HEK293 (cell line): ENCODE measurements around the gene RNF4.

ENCODE experiments used
- CTCF ChIA-PET: fragments of 350-600 bp; formaldehyde crosslinking; extraction: SDS; loops from one replicate; lab custom pipeline; 2021; ENCODE audit warnings: antibody characterized with exemption; lab: Yijun Ruan, JAX
- POLR2A ChIA-PET: fragments of 300-600 bp; formaldehyde crosslinking; extraction: SDS; loops from one replicate; lab custom pipeline; 2020; ENCODE audit warnings: antibody characterized with exemption, inconsistent platforms; lab: Yijun Ruan, JAX
- H3K27ac ChIP-seq: fragments of 200-500 bp; sonication (Bioruptor generic); 2 replicates; pipeline ENCODE4 v1.5.1; 2014; ENCODE audit warnings: low read depth, low read length, control low read depth, inconsistent platforms; ENCODE audit errors: extremely low read depth
- H3K36me3 ChIP-seq, 2 experiments: fragments of 200-500 bp in 1 of 2; sonication (Bioruptor generic) in 1 of 2; 1 replicate in 1 of 2; 2 replicates in 1 of 2; pipeline ENCODE4 v1.5.1; 2014 to 2017; ENCODE audit warnings: inconsistent platforms in 2 of 2, low read length in 2 of 2; ENCODE audit not compliant: control insufficient read depth in 2 of 2, insufficient read depth in 1 of 2
- H3K4me1 ChIP-seq: fragments of 200-500 bp; sonication (Bioruptor generic); 2 replicates; pipeline ENCODE4 v1.5.1; 2014; ENCODE audit warnings: mild to moderate bottlenecking, low read length, inconsistent platforms; ENCODE audit not compliant: control insufficient read depth, insufficient read depth
- H3K4me3 ChIP-seq: 2 replicates; pipeline ENCODE4 v1.5.1; 2011; ENCODE audit warnings: low read depth, mild to moderate bottlenecking, control low read depth, low read length, moderate library complexity
- H3K9me3 ChIP-seq: fragments of 200-500 bp; sonication (Bioruptor generic); 2 replicates; pipeline ENCODE4 v1.5.1; 2014; ENCODE audit warnings: low read depth, low read length, inconsistent platforms; ENCODE audit not compliant: control insufficient read depth, insufficient read depth
- BCL11A ChIP-seq: fragments of 450-650 bp; formaldehyde crosslinking; IDR thresholded peaks from 2 replicates; pipeline ENCODE4 v1.5.1; 2016; ENCODE audit warnings: low read depth, missing biosample characterization, missing genetic modification characterization
- IKZF3 ChIP-seq: fragments of 450-650 bp; IDR thresholded peaks from 2 replicates; pipeline ENCODE4 v1.5.0; 2018; ENCODE audit warnings: missing biosample characterization, mild to moderate bottlenecking, missing genetic modification characterization, moderate library complexity
- KLF9 ChIP-seq: fragments of 450-650 bp; formaldehyde crosslinking; IDR thresholded peaks from 2 replicates; pipeline ENCODE4 v1.5.1; 2016; ENCODE audit warnings: missing biosample characterization, missing genetic modification characterization, low read depth
- PBX3 ChIP-seq: sonication (generic); formaldehyde crosslinking; IDR thresholded peaks from 2 replicates; pipeline ENCODE4 v1.8.1; 2022; ENCODE audit warnings: mild to moderate bottlenecking, moderate library complexity, missing genetic modification reagents
- SETDB1 ChIP-seq: IDR thresholded peaks from one replicate; pipeline ENCODE4 v1.6.1; 2017; ENCODE audit warnings: mild to moderate bottlenecking, low read length, moderate library complexity, mixed read lengths; ENCODE audit not compliant: insufficient read length
- TRIM28 ChIP-seq: IDR thresholded peaks from 2 replicates; pipeline ENCODE4 v1.6.1; 2011; ENCODE audit warnings: low read length, control low read depth, borderline replicate concordance
- ZFP37 ChIP-seq: fragments of 450-650 bp; formaldehyde crosslinking; IDR thresholded peaks from 2 replicates; pipeline ENCODE4 v1.5.1; 2016; ENCODE audit warnings: missing biosample characterization, missing genetic modification characterization
- ZNF184 ChIP-seq: fragments of 450-650 bp; IDR thresholded peaks from 2 replicates; pipeline ENCODE4 v1.5.1; 2018; ENCODE audit warnings: missing biosample characterization, mild to moderate bottlenecking, missing genetic modification characterization
- ZNF26 ChIP-seq: fragments of 450-650 bp; formaldehyde crosslinking; IDR thresholded peaks from 2 replicates; pipeline ENCODE4 v1.5.1; 2016; ENCODE audit warnings: missing biosample characterization, missing genetic modification characterization
- ZNF311 ChIP-seq: fragments of 450-650 bp; formaldehyde crosslinking; IDR thresholded peaks from 2 replicates; pipeline ENCODE4 v1.5.1; 2017; ENCODE audit warnings: missing biosample characterization, missing genetic modification characterization, borderline replicate concordance
- ZNF354C ChIP-seq: fragments of 450-650 bp; formaldehyde crosslinking; IDR thresholded peaks from 2 replicates; pipeline ENCODE4 v1.5.1; 2016; ENCODE audit warnings: missing biosample characterization, missing genetic modification characterization, low read depth, borderline replicate concordance
- ZNF362 ChIP-seq: fragments of 450-650 bp; formaldehyde crosslinking; IDR thresholded peaks from 2 replicates; pipeline ENCODE4 v1.5.1; 2016; ENCODE audit warnings: missing biosample characterization, missing genetic modification characterization
- ZNF426 ChIP-seq: fragments of 450-650 bp; formaldehyde crosslinking; IDR thresholded peaks from 2 replicates; pipeline ENCODE4 v1.5.1; 2017; ENCODE audit warnings: missing biosample characterization, missing genetic modification characterization, mild to moderate bottlenecking, inconsistent platforms, moderate library complexity
- ZNF433 ChIP-seq: fragments of 450-650 bp; formaldehyde crosslinking; IDR thresholded peaks from 2 replicates; pipeline ENCODE4 v1.5.1; 2016; ENCODE audit warnings: missing biosample characterization, missing genetic modification characterization, low read depth
- ZNF473 ChIP-seq: fragments of 450-650 bp; formaldehyde crosslinking; IDR thresholded peaks from 2 replicates; pipeline ENCODE4 v1.5.1; 2017; ENCODE audit warnings: missing biosample characterization, missing genetic modification characterization
- ZNF48 ChIP-seq: fragments of 450-650 bp; formaldehyde crosslinking; IDR thresholded peaks from 2 replicates; pipeline ENCODE4 v1.5.1; 2016; ENCODE audit warnings: missing biosample characterization, missing genetic modification characterization
- ZNF510 ChIP-seq: fragments of 450-650 bp; formaldehyde crosslinking; IDR thresholded peaks from 2 replicates; pipeline ENCODE4 v1.5.1; 2018; ENCODE audit warnings: mild to moderate bottlenecking, missing genetic modification characterization, missing biosample characterization; ENCODE audit not compliant: insufficient replicate concordance
- ZNF518A ChIP-seq: fragments of 450-650 bp; formaldehyde crosslinking; conservative IDR thresholded peaks from 2 replicates; pipeline ENCODE4 v1.5.1; 2016; ENCODE audit warnings: low read depth, missing biosample characterization, missing genetic modification characterization
- ZNF639 ChIP-seq: fragments of 450-650 bp; formaldehyde crosslinking; IDR thresholded peaks from 2 replicates; pipeline ENCODE4 v1.5.1; 2016; ENCODE audit warnings: missing biosample characterization, missing genetic modification characterization
- ZNF692 ChIP-seq: fragments of 450-650 bp; formaldehyde crosslinking; IDR thresholded peaks from 2 replicates; pipeline ENCODE4 v1.5.1; 2016; ENCODE audit warnings: missing biosample characterization, missing genetic modification characterization
- ZNF701 ChIP-seq: fragments of 450-650 bp; formaldehyde crosslinking; IDR thresholded peaks from 2 replicates; pipeline ENCODE4 v1.5.1; 2016; ENCODE audit warnings: missing biosample characterization, missing genetic modification characterization

The RNF4 gene

GRCh38 chr4:2489081-2489805 is 20.3 kb downstream of the RNF4 start:
- TF ChIP-seq ZNF311 (tag by site-specific recombination) (no peak), BCL11A (no peak), TRIM28 (no peak), IKZF3 (no peak), ZNF473 (no peak), ZNF701 (tag by site-specific recombination) (no peak), ZNF518A (tag by site-specific recombination) (no peak), ZNF184 (tag by site-specific recombination) (no peak), ZNF510 (tag by site-specific recombination) (no peak), PBX3 (CRISPR knock-in tag) (no peak), ZNF433 (tag by site-specific recombination) (no peak), ZNF26 (tag by site-specific recombination) (no peak), KLF9 (tag by site-specific recombination) (no peak), ZNF354C (tag by site-specific recombination) (no peak), ZNF48 (tag by site-specific recombination) (no peak)
- ChIA-PET POLR2A (no interaction called here), CTCF (interaction anchor here (0.7 to 1.5 kb wide), 2 partner anchors 44 to 47 kb away, joined by 3 to 4 read pairs; no protein-coding TSS in a partner anchor)
- no peak overlapping the region for H3K27ac ChIP-seq
- H3K4me1 ChIP-seq = no peaks in the 10 kb centered on the region; the same call in 1 of the 2 replicates
- no peaks in the 10 kb centered on the region for H3K9me3 ChIP-seq
- H3K36me3 ChIP-seq = peaks cover 12 to 59% of the 10 kb centered on the region in 2 experiments; a peak in 2 of 3 replicates
- no peak overlapping the region for H3K4me3 ChIP-seq

- POLR2A ChIA-PET = no interaction called here
- H3K36me3 ChIP-seq = peaks cover 12 to 62% of the 10 kb centered on the region in 2 experiments; a peak in 2 of 3 replicates
- no peak overlapping the region for H3K4me3 ChIP-seq
- CTCF ChIA-PET = interaction anchor here (0.7 to 1.5 kb wide), 2 partner anchors 45 to 48 kb away, joined by 3 to 4 read pairs; no protein-coding TSS in a partner anchor
- H3K4me1 ChIP-seq = no peaks in the 10 kb centered on the region
- H3K9me3 ChIP-seq = no peaks in the 10 kb centered on the region
- no peak overlapping the region for H3K27ac ChIP-seq
- TF ChIP-seq ZNF639 (tag by site-specific recombination) (no peak), SETDB1 (no peak), ZFP37 (tag by site-specific recombination) (no peak), ZNF692 (tag by site-specific recombination) (no peak), ZNF362 (tag by site-specific recombination) (no peak), ZNF426 (tag by site-specific recombination) (no peak)
Measured at GRCh38 chr4:2489841-2490552, 21.1 kb downstream of the RNF4 start.
